Epithelial cell of esophagus (primary cell): ENCODE data around the gene HNRNPM.
"Not testable (repeated sequence)": the region's sequence is repeated elsewhere in the genome, so short reads cannot be mapped to it uniquely, and the experiment has no call there.

ENCODE experiments used
- DNase-seq: peaks from one replicate; pipeline ENCODE4 v3.0.0; 2010; ENCODE audit warnings: low read depth
- H3K4me3 ChIP-seq: 2 replicates; pipeline ENCODE4 v1.5.1; 2011; ENCODE audit warnings: mild to moderate bottlenecking, low read length, control low read depth
- CTCF ChIP-seq: IDR thresholded peaks from 2 replicates; pipeline ENCODE4 v1.5.1; 2011; ENCODE audit warnings: low read depth, mild to moderate bottlenecking, low read length, control low read depth, inconsistent platforms; ENCODE audit not compliant: insufficient read depth; ENCODE audit errors: missing control alignments

The HNRNPM gene

DNA sequence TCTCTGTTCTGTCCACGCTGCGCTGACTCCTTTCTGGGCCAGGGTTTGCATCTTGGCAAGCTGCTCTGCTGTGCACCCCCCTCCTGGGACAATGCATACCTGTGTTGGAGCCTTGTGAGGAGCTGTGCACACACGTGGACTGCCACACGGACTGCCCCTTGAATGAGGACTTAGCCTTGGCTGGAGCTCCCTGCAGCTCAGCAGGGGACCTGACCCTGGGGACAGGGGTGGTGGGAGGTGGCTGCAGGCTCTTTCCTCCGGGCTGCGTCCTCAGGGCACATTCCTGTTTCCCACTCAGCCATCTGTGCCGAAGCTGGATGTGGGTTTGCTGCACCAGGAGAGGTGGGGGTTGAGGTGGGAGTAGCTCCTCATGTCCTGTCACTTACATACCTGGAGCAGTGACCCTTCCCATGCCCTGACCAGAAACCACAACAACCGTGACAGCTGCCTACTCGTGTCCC is 46.4 kb upstream of the HNRNPM start:
- no peak overlapping the region for H3K4me3 ChIP-seq
- TF ChIP-seq CTCF = no peak
- DNase-seq = no peak

GRCh38 chr19:8399681-8400188 is 45.0 kb upstream of the HNRNPM start:
- TF ChIP-seq CTCF = no peak
- no peak for DNase-seq
- H3K4me3 ChIP-seq = no peak overlapping the region

GRCh38 chr19:8401981-8402411 is 42.8 kb upstream of the HNRNPM start:
- no peak overlapping the region for H3K4me3 ChIP-seq
- no peak for DNase-seq
- TF ChIP-seq CTCF = no peak

DNA sequence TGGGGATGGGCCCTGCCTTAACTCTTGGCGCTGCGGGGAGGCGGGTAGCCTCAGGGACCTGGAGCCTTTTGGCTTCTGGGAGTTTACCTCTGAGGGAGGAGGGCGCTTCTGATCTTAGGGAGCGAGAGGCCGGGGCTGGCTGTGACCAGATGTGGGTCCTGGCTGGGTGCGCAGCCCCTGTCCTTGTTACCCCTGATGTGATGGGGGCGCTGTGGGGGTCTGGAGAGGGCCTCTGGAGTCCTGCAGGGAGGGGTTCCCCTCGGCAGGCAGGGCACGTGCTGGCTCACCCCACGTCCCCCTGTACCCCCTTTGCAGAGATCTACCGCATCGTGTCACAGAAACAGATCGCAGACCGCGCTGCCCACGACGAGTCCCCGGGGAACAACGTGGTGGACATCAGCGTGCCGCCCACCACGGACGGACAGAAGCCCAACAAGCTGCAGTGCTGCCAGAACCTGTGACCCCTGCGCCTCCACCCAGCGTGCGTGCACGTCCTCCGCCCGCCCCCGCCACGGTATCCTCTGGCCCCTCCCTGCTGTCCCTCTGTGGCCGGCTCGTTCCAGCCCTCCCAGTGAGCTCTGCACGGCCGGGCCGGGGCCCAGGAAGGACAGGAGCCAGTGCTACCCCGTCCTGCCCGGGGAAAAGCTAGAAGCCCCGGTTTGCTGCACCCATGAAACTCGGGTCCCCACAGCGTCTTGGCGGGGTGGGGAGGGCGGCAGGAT is 41.5 kb upstream of the HNRNPM start:
- H3K4me3 ChIP-seq = no peak overlapping the region
- TF ChIP-seq CTCF = no peak
- no peak for DNase-seq

- no peak overlapping the region for H3K4me3 ChIP-seq
- no peak for DNase-seq
- no peak for TF ChIP-seq CTCF
These were observed 41.0 kb upstream of the HNRNPM start for GRCh38 chr19:8403820-8404109.

GRCh38 chr19:8404391-8405151 is 40.2 kb upstream of the HNRNPM start:
- no peak overlapping the region for H3K4me3 ChIP-seq
- no peak for DNase-seq
- TF ChIP-seq CTCF = no peak

DNA sequence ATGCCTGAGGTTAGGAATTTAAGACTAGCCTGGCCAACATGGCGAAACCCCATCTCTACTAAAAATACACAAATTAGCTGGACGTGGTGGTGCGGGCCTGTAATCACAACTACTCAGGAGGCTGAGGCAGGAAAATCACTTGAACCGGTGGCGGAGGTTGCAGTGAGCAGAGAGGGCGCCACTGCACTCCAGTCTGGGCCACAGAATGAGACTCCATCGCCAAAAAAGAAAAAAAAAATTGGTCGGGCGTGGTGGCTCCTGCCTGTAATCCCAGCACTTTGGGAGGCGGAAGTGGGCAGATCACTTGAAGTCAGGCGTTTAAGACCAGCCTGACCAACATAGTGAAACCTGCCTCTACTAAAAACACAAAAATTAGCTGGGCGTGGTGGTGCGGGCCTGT is 34.1 kb upstream of the HNRNPM start:
- not testable (repeated sequence) for DNase-seq, H3K4me3 ChIP-seq
